Raji (cell line): ENCODE results near the gene DISC1.

Experiments used
- POLR2A ChIP-seq: IDR thresholded peaks from 2 replicates; pipeline ENCODE4 v1.6.1; 2011; ENCODE audit warnings: low read depth, low read length, control low read depth; ENCODE audit not compliant: insufficient read depth

The DISC1 gene

DNA sequence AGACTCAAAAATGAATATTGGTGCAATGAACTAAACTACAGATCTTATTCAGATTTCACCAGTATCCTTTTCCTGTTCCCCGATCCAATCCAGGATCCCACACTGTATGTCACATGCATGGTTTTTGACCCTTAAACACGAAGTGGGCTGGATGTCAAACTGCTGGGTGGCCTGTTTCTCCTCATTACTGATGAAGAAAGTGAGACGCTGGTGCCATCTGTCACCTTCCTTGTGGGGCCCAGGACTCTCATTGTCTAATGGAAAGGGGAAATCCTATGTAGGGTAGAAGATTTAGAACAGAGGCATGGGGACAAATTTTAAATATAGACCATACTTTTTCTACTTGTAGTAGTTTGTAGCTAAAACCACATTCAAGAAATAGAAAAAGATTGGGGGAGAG, 56.2 kb downstream of the DISC1 start:
- no peak for TF ChIP-seq POLR2A

DNA sequence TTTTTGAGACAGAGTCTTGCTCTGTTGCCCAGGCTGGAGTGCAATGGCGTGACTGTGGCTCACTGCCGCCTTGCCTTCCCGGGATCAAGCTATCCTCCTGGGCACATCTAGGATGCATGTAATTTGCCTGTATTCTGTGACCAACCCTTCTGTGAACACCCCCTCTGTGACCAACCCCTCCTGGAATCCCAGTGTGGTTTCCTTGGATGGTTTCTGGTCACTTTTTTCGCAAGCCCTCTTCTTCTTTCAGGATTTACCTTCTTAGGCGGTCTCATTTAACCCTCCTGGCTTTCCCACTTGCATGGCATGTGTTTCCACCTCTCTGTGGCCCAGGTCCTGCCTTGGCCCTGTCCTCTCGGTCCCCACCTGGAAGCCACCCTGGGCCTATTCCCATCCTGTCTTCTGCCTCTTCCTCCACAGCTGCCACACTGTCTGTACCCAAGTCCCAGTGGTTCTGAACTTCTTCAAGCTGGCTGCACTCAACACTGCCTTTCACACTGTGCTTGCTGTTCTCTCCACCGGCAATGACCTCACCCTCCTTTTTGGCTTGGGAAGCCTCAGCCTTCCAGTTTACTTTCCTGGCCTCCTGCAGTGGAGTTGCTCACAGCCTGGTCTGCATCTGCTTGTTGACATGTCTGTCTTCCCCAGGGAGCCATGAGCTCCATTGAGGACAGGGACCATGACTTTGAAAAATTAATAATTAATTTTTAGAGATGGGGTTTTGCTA, 57.0 kb downstream of the DISC1 start:
- TF ChIP-seq POLR2A = no peak

DNA sequence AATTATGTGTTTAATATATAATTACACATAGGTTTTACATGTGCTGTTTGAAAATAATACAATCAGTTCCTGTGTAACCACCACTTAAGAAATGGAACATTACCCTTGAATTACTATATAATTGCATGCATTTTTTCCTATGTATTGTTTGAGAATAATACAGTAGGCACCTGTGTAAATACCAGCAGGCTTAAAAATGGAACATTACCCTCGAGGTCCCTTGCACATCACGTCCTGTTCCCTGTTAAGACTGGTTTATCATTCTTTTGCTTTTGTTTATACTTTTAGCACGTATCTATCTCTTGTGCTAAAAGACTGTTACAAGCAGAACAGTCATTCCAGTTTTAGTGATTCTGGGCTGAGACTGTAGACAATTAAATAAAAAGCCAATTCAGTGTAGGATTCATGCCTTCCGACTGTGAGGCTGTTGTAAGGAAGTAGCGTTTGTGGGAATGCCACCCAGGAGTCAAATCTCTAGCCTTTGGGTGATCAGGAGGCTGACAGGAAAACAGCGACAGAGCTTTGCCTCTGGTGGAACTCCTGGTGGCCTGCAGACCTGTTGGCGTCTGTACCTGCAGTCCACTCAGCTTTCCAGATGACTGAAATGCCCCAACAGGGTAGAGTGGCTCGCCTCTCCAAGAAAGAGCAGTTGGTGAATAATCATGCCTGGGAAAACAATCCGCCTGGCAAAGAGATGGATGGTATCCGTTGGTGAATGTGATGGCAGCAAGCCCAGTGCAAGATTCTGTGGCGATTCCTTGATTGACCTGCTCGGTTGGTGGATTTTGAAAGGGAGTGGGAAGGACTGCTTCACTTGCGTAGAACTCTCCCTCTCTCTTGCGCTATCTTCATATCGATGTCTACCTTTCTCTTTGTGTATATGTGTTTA, 58.0 kb downstream of the DISC1 start:
- no peak for TF ChIP-seq POLR2A

DNA sequence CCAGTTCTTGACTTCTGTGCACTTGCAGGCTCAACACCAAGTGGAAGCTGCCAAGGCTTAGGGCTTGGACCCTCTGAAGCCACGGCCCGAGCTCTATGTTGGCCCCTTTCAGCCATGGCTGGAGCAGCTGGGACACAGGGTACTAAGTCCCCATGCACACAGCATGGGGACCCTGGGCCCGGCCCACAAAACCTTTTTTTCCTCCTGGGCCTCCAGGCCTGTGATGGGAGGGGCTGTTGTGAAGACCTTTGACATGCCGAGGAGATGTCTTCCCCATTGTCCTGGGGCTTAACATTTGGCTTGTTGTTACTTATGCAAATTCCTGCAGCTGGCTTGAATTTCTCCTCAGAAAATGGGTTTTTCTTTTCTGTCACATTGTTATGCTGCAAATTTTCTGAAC, 59.8 kb downstream of the DISC1 start:
- no peak for TF ChIP-seq POLR2A

DNA sequence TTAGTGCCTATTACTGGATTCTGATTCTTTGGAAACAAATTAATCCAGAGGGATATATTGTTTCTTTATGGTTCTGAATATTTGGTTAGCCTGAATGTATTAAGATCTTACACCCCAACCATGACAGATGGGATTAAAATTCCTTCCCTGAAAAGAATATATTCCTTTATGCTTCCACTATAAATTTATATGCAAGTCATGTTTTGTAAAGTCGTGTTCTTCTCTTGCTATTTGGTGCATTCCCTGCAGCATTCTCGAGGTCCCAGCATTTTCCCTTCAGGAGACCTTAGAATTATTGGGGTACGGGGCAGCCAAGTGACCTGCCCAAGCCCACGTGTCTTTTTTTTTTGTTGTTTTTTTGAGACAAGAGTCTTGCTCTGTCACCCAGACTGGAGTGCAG, 62.4 kb downstream of the DISC1 start:
- no peak for TF ChIP-seq POLR2A

DNA sequence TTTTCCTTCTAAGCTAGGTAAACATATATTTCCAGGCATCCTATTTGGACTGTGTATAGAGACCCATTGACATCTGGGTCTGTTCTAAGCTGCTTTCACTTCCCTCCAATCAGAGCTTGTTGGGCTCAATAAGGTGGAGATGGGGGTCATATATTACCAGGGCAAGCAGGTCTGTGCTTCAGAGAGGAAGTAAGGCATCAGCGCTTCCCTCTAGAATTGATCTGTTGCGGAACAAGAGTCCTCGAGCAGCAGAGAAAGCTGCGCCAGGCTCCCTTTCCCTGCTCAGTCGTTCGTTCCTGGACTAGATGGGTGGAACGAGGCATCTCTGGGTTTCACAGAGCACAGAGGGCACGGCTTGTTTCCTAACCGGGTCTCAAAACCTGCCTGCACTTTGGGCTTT, 63.5 kb downstream of the DISC1 start:
- TF ChIP-seq POLR2A = no peak

DNA sequence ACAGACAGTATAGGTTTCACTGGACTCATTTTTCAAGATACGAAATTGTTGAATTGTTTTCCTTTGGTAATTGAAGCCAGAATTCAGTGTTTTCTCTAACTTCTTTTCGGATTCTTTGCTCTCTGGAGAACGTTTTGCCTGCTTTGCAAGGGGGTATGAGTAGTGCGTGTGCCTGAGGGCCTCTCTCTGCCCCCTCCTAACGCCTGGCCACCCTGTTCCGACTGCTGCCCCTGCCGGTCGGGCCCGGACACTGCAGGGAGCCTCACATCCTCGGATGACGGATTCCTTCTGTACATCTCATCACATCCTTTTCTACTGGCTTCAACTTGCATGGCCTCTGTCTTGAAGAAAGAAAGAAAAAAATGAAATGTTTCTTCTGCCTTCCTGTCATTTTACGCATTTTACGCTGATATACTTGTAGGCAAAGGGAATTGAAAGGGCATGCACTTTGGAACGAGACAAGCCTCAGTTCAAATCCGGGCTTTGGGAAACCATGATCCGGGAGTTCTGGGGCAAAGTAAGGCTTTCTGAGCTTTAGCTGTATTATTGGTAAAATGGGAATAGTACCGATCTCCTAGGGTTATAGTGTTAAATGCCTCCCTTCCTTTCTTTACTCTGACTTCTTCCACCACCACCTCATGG, 65.1 kb downstream of the DISC1 start:
- TF ChIP-seq POLR2A = no peak

DNA sequence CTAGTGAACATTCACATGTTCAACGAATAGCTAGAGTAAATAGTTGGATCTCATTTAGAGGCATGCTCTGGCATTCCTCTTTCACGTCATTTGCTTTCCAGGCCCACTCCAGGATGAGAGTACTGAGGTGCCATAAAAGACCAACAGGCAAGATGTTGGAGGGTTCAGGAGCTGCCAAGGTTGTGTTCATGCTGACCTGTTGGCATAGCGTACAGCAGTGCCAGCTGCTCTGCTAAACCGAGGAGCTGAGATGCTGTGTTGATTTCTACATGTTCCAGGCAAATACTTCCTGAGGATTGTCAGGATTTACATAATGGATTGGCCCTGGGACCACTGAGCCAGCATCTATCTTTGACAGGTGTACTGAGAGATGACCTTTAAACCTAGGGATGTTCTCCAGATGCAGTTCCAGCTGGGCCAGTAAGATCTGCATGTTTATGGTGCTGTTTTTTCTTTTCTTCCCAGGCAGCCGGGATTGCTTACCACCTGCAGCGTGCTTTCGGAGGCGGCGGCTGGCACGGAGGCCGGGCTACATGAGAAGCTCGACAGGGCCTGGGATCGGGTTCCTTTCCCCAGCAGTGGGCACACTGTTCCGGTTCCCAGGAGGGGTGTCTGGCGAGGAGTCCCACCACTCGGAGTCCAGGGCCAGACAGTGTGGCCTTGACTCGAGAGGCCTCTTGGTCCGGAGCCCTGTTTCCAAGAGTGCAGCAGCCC, 66.9 kb downstream of the DISC1 start:
- no peak for TF ChIP-seq POLR2A

DNA sequence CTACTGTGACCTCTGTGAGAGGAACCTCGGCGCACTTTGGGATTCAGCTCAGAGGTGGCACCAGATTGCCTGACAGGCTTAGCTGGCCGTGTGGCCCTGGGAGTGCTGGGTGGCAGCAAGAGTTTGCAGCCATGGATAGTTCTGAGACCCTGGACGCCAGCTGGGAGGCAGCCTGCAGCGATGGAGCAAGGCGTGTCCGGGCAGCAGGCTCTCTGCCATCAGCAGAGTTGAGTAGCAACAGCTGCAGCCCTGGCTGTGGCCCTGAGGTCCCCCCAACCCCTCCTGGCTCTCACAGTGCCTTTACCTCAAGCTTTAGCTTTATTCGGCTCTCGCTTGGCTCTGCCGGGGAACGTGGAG, 67.5 kb downstream of the DISC1 start:
- TF ChIP-seq POLR2A = no peak

DNA sequence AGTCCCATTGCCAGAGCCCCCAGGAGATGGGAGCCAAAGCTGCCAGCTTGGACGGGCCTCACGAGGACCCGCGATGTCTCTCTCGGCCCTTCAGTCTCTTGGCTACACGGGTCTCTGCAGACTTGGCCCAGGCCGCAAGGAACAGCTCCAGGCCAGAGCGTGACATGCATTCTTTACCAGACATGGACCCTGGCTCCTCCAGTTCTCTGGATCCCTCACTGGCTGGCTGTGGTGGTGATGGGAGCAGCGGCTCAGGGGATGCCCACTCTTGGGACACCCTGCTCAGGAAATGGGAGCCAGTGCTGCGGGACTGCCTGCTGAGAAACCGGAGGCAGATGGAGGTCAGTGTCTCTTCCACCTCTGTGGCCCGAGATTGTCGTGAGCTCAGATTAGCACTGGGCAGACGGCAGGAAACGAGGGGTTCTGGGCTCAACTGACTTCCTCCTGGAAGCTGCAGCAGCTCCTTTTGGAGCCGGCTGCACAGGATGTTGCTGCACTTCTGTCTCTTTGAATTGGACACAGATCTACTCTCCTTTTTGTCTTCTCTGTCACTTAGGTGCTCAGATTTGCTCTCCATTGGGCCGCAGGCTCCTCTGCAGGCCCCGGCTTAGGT, 68.0 kb downstream of the DISC1 start:
- TF ChIP-seq POLR2A = no peak

DNA sequence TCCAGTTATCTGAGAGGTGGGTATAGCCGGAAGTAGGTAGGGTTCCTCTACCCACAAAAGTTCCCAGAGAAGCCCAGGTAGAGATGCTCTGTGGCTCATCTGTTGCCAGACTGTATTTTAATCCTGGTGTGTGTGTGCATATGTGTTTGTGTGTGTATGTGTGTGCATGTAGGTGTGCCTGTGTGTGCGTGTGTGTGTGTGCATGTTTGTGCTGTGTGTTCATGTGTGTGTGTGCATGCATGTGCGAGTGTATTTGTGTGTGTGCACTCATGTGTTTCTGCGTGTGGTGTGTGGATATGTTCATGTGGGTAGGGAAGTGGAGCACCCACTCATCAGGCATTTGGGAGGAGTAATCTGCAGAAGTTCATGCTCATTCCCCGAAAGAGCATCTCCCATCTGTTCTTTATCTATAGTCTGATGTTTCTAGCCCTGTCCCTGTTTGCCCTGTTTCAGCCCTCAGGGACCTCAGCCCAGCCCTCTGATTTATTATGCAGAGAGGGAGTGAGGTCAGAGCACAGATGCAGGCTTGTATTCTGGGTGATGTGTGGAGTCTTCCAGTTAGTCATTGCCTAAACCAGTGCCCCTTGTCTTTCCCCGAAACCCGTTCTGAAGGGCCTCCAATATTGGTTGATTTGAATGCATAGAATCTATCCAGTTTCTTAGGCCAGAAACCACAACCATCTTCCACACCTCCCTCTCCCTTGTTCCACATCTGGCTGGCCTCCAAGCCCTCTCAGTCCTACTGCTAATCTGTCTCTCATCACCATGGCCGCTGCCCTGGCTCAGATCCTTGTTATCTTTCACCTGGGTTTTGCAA, 69.1 kb downstream of the DISC1 start:
- no peak for TF ChIP-seq POLR2A

DNA sequence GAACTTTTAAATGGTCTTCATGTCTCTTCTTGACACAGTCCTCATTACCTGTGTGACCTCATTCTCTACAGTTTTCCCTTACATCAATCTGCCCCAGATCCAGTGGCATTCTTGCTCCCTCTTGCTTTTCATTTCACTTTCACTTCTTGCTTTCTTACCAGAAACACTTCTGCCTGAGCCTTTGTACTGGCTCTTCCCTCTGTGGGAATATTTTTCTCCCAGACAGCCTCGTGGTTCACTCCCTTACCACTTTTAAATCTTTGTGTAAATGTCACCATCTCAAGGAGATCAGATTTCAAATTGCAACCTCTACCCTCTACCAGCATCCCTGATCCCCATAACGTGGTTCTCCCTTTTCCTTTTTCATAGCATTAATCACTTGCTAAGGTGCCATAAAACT, 73.2 kb downstream of the DISC1 start:
- no peak for TF ChIP-seq POLR2A

DNA sequence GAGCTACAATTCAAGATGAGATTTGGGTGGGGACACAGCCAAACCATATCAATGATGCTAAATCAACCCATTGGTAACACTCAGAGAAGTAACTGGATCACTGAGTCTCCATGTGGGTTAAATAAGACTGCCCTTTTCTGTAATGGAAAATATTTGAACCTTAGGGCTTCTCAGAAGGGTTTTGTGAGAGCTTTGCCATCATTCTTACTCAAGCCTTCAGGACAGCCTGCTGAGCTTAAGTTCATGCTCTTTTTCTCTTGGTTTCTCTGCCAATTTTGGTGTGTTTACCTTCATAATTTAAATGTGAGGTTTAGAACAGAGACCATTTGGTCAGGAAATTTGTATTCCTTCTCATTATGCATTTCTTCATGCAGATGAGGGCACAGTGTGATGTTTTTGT, 74.7 kb downstream of the DISC1 start:
- no peak for TF ChIP-seq POLR2A

DNA sequence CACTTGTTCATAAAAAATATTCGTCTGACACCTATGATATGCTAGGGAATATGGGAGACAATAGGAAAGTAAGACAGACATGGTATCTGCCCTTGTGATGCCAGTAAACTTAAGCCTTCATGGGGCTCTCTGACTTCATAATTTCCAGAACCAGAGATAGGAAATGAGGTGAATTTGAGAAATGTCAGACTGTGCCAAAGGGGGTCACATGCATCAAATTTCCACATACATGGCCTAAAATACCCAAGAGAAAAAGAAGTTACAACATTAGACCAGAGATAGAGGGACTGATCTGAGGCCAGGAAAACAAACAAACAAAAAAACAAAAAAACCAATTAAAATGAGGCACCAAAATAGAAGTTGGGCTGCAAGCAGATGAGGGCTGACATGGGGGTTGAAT, 75.7 kb downstream of the DISC1 start:
- no peak for TF ChIP-seq POLR2A
